CD8-positive, alpha-beta memory T cell (primary cell): Measurements from ENCODE around the gene TMC6. TPM values are rescaled to one million over a fixed set of nuclear protein-coding genes. Genes with fewer than 3 reads are reported as not detected.

ENCODE experiments used
- CTCF ChIA-PET: fragments of 350-600 bp; sonication (Branson Sonifier 250); formaldehyde crosslinking; loops from one replicate; lab custom pipeline; 2021; ENCODE audit warnings: antibody characterized with exemption; lab: Charles Lee
- POLR2A ChIA-PET: fragments of 350-600 bp; sonication (Branson Sonifier 250); formaldehyde crosslinking; loops from one replicate; lab custom pipeline; 2021; ENCODE audit warnings: antibody characterized with exemption; lab: Charles Lee
- DNase-seq, 5 donors: peaks; one replicate each; pipeline versions ENCODE4 v3.0.0 to v3.0.0-alpha.2; 2020 to 2022; ENCODE audit warnings: mixed read lengths in 1 of 5
- H3K27ac ChIP-seq: one replicate; pipeline ENCODE4 v1.7.0; 2013; ENCODE audit warnings: low read depth, mild to moderate bottlenecking, low read length, moderate library complexity
- H3K27me3 ChIP-seq: 2 replicates; pipeline ENCODE4 v1.7.0; 2013; ENCODE audit warnings: low read length, mild to moderate bottlenecking; ENCODE audit not compliant: insufficient read depth, poor library complexity, severe bottlenecking
- H3K36me3 ChIP-seq: 2 replicates; pipeline ENCODE4 v1.7.0; 2013; ENCODE audit warnings: mild to moderate bottlenecking, low read length, moderate library complexity; ENCODE audit not compliant: insufficient read depth
- H3K4me1 ChIP-seq: 2 replicates; pipeline ENCODE4 v1.7.0; 2013; ENCODE audit warnings: mild to moderate bottlenecking, low read length, moderate library complexity; ENCODE audit not compliant: insufficient read depth
- H3K4me3 ChIP-seq: 2 replicates; pipeline ENCODE4 v1.7.0; 2013; ENCODE audit warnings: mild to moderate bottlenecking, low read length
- H3K9me3 ChIP-seq: 2 replicates; pipeline ENCODE4 v1.7.0; 2013; ENCODE audit warnings: mild to moderate bottlenecking, low read length
- H3K27ac Mint-ChIP-seq, 8 donors: one replicate each; pipeline ENCODE4 v1.8.0; 2020 to 2021; ENCODE audit warnings: mixed read lengths in 8 of 8, mild to moderate bottlenecking in 6 of 8, inconsistent platforms in 3 of 8, moderate library complexity in 3 of 8
- H3K27me3 Mint-ChIP-seq, 2 donors: one replicate each; pipeline ENCODE4 v1.8.0; 2020 to 2021; ENCODE audit warnings: mixed read lengths in 2 of 2, mild to moderate bottlenecking in 1 of 2, moderate library complexity in 1 of 2
- H3K36me3 Mint-ChIP-seq, 3 donors: one replicate each; pipeline ENCODE4 v1.8.0; 2020 to 2021; ENCODE audit warnings: mixed read lengths in 3 of 3, inconsistent platforms in 1 of 3, mild to moderate bottlenecking in 1 of 3
- H3K4me1 Mint-ChIP-seq, 3 donors: one replicate each; pipeline ENCODE4 v1.8.0; 2020 to 2021; ENCODE audit warnings: mixed read lengths in 3 of 3, inconsistent platforms in 1 of 3, mild to moderate bottlenecking in 1 of 3
- H3K4me3 Mint-ChIP-seq, 7 donors: one replicate each; pipeline ENCODE4 v1.8.0; 2020 to 2021; ENCODE audit warnings: mixed read lengths in 7 of 7, mild to moderate bottlenecking in 6 of 7, moderate library complexity in 4 of 7, inconsistent platforms in 2 of 7
- H3K9me3 Mint-ChIP-seq, 5 donors: one replicate each; pipeline ENCODE4 v1.8.0; 2020 to 2022; ENCODE audit warnings: mixed read lengths in 5 of 5, mild to moderate bottlenecking in 3 of 5, moderate library complexity in 2 of 5, inconsistent platforms in 1 of 5
- polyA plus RNA-seq: library from polyadenylated mRNA; unstranded; fragments of 300-500 nt; fragmentation: Illumina TruSeq; gene quantifications from one replicate; pipeline ENCODE4 v1.2.3, GENCODE V29; 2021
- total RNA-seq, 2 experiments: library from RNA; stranded (reverse); gene quantifications; one replicate each; pipeline ENCODE4 v1.2.3, GENCODE V29; 2021

TMC6 gene
- total and polyA plus RNA-seq, 3 experiments from 2014 or later, result 150 to 296 (median 150) TPM

DNA sequence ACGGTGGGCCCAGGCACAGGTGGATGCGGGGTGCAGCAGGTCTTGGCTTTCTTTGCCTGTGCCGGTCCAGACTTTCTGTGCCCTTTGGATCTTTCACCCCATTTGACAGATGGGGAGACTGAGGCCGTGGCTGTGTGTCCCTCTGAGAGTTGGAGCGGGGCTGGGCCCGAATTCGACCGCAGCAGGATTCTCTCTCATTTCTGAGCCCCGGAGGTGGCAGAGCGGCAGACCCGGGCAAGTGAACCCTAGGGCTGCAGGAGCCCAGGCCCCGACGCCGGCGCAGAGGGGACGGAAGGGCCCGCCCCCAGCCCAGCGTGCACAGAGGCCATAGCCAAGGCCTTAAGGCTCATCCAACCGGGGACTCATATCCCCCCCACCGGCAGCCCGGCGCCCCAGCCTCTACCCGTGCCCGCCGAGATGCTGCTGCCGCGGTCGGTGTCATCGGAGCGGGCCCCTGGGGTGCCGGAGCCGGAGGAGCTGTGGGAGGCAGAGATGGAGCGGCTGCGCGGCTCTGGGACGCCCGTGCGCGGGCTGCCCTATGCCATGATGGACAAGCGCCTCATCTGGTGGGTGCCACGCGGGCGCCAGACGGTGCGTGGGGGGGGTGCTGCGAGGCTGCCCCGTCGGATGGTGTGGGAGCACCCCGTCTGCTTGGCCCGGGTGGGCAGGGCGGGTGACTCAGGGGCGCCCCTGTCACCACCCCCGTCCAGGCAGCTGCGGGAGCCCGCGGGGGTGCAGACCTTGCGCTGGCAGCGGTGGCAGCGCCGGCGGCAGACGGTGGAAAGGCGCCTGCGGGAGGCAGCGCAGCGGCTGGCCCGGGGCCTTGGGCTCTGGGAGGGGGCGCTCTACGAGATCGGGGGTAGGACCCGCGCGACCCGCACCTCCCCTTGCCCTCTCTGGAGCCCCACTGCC, 2.9 kb upstream of the TMC6 start:
- Histone ChIP-seq H3K4me3 (peak overlapping the region; percentile 96), H3K4me1 (peaks cover 63% of the 10 kb centered on the region), H3K27me3 (no peaks in the 10 kb centered on the region), H3K27ac (peak overlapping the region; percentile 70), H3K9me3 (no peaks in the 10 kb centered on the region), H3K36me3 (peaks cover 43% of the 10 kb centered on the region)
- Mint-ChIP-seq H3K27ac (peak overlapping the region; percentile 95 to 98 (median 96)), H3K4me3 (peak overlapping the region; percentile 86 to 100 (median 99)), H3K4me1 (peaks cover 51 to 67% (median 58%) of the 10 kb centered on the region in 3 donors), H3K27me3 (peaks cover 0 to 3% of the 10 kb centered on the region in 2 donors), H3K36me3 (peaks cover 7 to 67% (median 13%) of the 10 kb centered on the region in 3 donors), H3K9me3 (peaks cover 0 to 2% (median 0%) of the 10 kb centered on the region in 5 donors)
- DNase-seq, result peak; percentile 41 to 77 (median 51)
- ChIA-PET POLR2A (interaction anchor here (0.6 to 17.3 kb wide), 6 partner anchors 6 to 686 kb away, joined by 3 to 333 read pairs (median 58); partner anchors contain the start of genes TMC6 and TMC8), CTCF (interaction anchor here (1.0 to 2.1 kb wide), 7 partner anchors 9 to 45 kb away, joined by 3 to 11 read pairs (median 4); no protein-coding TSS in a partner anchor)

DNA sequence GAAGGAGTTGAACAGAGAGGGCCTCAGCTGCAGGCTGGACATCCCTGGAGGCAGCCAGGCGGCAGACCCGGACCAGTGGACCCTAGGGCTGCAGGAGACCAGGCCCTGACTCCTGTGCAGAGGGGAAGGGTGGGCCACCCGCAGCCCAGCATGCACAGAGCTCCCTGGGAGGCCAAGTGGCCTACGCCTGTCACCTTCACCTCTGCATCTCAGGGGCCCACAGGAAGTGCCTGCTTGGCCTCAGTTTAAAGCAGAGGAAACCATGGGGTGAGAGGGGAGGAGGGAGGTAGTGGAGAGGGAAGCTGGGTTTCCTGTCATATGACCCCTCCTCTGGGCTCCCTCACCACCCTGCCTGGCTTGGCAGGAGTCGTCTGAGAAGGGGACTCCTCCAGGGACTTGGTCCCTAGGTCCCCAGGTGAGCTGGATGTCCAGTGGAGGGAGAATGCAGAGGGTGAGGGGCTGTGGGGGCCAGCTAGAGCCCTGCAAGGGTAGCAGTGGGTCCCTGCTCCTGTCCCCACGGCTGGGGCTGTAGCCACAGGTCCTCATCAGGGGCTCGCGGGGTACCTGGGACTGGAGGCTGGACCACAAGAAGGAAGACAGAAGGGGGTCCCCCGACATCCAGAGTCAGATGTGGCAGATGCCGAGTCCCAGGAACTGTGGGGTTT, 2.0 kb upstream of the TMC6 start, which contains the start of gene TMC8:
TMC8 (plus strand) TSS at position 335 of the 665 bp plus-strand sequence. CDS start 818 bp downstream, outside the sequence.
- H3K27ac ChIP-seq, result peak within 1 kb of the TSS; percentile 70
- peaks cover 64% of the 10 kb centered on the region for H3K4me1 ChIP-seq
- peak; percentile 70 to 93 (median 91) for DNase-seq
- Mint-ChIP-seq H3K4me1 (peaks cover 48 to 67% (median 52%) of the 10 kb centered on the region in 3 donors), H3K4me3 (peak within 1 kb of the TSS; percentile 86 to 100 (median 99)), H3K27me3 (peaks cover 0 to 3% of the 10 kb centered on the region in 2 donors), H3K36me3 (peaks cover 3 to 64% (median 10%) of the 10 kb centered on the region in 3 donors), H3K27ac (peak within 1 kb of the TSS; percentile 95 to 98 (median 96)), H3K9me3 (peaks cover 0 to 2% (median 0%) of the 10 kb centered on the region in 5 donors)
- peak within 1 kb of the TSS; percentile 96 for H3K4me3 ChIP-seq
- H3K36me3 ChIP-seq, result peaks cover 39% of the 10 kb centered on the region
- ChIA-PET CTCF (interaction anchor here (1.0 to 2.1 kb wide), 9 partner anchors 8 to 46 kb away, joined by 3 to 12 read pairs (median 5); no protein-coding TSS in a partner anchor), POLR2A (interaction anchor here (0.6 to 17.3 kb wide), 7 partner anchors 6 to 1949 kb away, joined by 3 to 333 read pairs (median 6); partner anchors contain the start of genes TMC6, TMC8 and TNRC6C)
- no peaks in the 10 kb centered on the region for H3K9me3 ChIP-seq
- H3K27me3 ChIP-seq, result no peaks in the 10 kb centered on the region

DNA sequence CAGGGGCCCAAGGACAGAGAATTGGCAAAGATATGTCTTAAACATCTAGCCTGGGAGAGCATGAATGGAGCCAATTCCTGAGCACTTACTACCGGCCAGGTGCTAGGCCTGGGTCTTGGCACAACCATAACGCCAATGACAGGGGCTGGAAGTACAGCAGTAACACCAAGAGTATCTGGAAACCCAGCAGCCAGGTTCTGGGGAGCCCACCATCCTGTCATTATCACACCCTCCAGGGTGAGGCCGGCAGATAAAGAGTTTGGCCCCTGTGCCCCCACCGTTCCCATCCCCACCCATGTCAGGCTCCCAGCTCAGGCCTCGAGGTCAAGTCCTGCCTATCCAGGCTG, 1.5 kb upstream of the TMC6 start:
- Mint-ChIP-seq H3K27ac (peak overlapping the region; percentile 95 to 98 (median 96)), H3K36me3 (peaks cover 3 to 63% (median 7%) of the 10 kb centered on the region in 3 donors), H3K9me3 (peaks cover 0 to 2% (median 0%) of the 10 kb centered on the region in 5 donors), H3K4me1 (peaks cover 46 to 69% (median 49%) of the 10 kb centered on the region in 3 donors), H3K4me3 (peak overlapping the region; percentile 86 to 100 (median 99)), H3K27me3 (peaks cover 0 to 3% of the 10 kb centered on the region in 2 donors)
- peaks cover 64% of the 10 kb centered on the region for H3K4me1 ChIP-seq
- no peaks in the 10 kb centered on the region for H3K27me3 ChIP-seq
- peak overlapping the region; percentile 96 for H3K4me3 ChIP-seq
- CTCF ChIA-PET, result interaction anchor here (1.0 to 2.1 kb wide), 9 partner anchors 8 to 46 kb away, joined by 3 to 12 read pairs (median 5); no protein-coding TSS in a partner anchor
- H3K9me3 ChIP-seq, result no peaks in the 10 kb centered on the region
- peak overlapping the region; percentile 70 for H3K27ac ChIP-seq
- H3K36me3 ChIP-seq, result peaks cover 39% of the 10 kb centered on the region
- POLR2A ChIA-PET, result interaction anchor here (0.7 to 17.3 kb wide), 6 partner anchors 6 to 1948 kb away, joined by 3 to 333 read pairs (median 58); partner anchors contain the start of genes TMC6, TMC8 and TNRC6C
- no peak for DNase-seq

DNA sequence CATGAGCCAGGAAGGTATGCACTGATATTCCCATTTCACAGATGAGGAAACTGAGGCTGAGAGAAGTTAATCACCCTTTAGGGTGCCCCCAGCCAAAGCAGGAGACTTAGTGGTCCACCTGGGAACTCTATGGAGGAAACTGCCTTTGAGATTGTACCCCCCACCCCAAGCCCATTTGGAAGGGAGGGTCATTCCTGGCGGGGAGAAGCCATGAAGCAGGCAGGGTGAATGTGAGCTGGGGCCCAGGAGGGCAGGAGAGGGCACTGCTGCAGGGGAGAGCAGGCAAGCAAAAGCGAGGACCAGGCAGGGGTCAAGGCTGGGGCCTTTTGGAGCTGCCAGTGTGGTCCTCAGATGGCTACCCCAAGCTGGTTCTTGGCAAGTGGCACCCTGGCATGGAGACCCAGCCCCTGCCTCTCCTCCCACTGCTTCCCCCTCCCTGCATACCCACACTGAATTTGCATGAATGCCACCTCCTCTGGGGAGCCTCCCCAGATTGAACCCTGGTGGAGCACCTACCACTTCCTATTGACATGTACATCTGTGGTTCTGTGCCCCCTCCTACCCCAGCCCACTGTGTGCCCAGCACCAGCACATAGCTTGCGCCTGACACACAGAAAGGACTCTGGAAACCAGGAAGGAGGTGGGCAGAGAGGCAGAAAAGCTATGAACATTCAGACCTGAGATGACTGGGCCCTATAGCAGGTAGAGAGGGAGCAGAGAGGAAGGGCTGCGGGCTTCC, 965 bp upstream of the TMC6 start:
- H3K36me3 ChIP-seq, result peaks cover 38% of the 10 kb centered on the region
- H3K27me3 Mint-ChIP-seq, result peaks cover 0 to 3% of the 10 kb centered on the region in 2 donors
- H3K4me1 Mint-ChIP-seq, result peaks cover 47 to 72% (median 47%) of the 10 kb centered on the region in 3 donors

DNA sequence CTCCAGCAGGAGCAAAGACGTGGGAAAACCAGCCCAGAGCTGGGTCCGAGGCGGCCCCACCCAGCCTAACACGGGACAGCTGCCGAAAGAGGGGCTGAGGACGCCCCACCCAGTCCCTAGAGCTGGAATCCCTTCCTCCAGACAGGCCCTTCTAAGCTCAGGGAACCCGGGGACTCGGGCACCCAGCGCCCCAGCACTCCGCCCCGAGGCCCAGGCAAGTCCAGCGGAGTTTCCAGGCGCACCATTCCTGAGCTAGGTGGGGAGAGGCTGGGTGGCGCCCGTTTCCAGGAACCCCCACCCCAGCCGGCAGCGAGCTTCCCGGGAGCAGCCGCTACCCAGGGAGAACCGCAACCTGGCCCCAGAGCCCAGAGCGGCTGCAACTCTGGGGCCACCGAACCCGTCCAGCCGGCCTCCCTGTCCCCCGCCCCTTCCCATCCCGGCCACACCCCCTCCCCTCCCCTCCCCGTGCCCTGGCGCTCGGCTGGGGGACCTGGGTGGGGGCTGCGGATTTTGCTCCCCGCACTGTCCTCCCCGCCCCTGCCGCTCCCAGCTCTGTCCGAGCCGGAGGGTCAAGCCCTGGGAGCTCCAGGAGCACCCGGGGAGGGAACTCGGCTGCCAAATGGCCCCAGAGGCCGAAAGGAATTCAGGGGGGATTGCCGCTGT, 536 bp downstream of the TMC6 start:
- POLR2A ChIA-PET, result interaction anchor here (0.7 to 14.4 kb wide), 7 partner anchors 9 to 988 kb away, joined by 3 to 333 read pairs (median 5); partner anchors contain the start of genes SEC14L1 and TMC8
- Mint-ChIP-seq H3K4me3 (peak overlapping the region; percentile 93 to 97 (median 94)), H3K36me3 (peaks cover 3 to 60% (median 6%) of the 10 kb centered on the region in 3 donors), H3K9me3 (peaks cover 0 to 2% (median 0%) of the 10 kb centered on the region in 5 donors), H3K27ac (peak overlapping the region; percentile 79 to 99 (median 91)), H3K27me3 (peaks cover 0 to 5% of the 10 kb centered on the region in 2 donors), H3K4me1 (peaks cover 42 to 72% (median 43%) of the 10 kb centered on the region in 3 donors)
- DNase-seq, result no peak
- peaks cover 41% of the 10 kb centered on the region for H3K36me3 ChIP-seq
- peak overlapping the region; percentile 79 for H3K4me3 ChIP-seq
- H3K4me1 ChIP-seq, result peaks cover 64% of the 10 kb centered on the region
- H3K27me3 ChIP-seq, result no peaks in the 10 kb centered on the region
- CTCF ChIA-PET, result interaction anchor here (1.0 to 5.7 kb wide), 9 partner anchors 9 to 124 kb away, joined by 3 to 75 read pairs (median 4); no protein-coding TSS in a partner anchor
- no peaks in the 10 kb centered on the region for H3K9me3 ChIP-seq
- peak overlapping the region; percentile 87 for H3K27ac ChIP-seq

More for the DNA sequence above, 965 bp upstream of the TMC6 start:
- peak overlapping the region; percentile 96 to 98 (median 98) for H3K27ac Mint-ChIP-seq
- peak in 3 of 5 donors; percentile 56 to 73 (median 69) for DNase-seq
- H3K36me3 Mint-ChIP-seq, result peaks cover 3 to 61% (median 7%) of the 10 kb centered on the region in 3 donors
- CTCF ChIA-PET, result interaction anchor here (1.0 to 2.1 kb wide), 12 partner anchors 7 to 69 kb away, joined by 3 to 12 read pairs (median 4); no protein-coding TSS in a partner anchor
- Histone ChIP-seq H3K4me1 (peaks cover 64% of the 10 kb centered on the region), H3K27me3 (no peaks in the 10 kb centered on the region), H3K9me3 (no peaks in the 10 kb centered on the region), H3K27ac (peak overlapping the region; percentile 70), H3K4me3 (peak overlapping the region; percentile 96)
- H3K4me3 Mint-ChIP-seq, result peak overlapping the region; percentile 86 to 100 (median 99)
- POLR2A ChIA-PET, result interaction anchor here (0.5 to 17.3 kb wide), 8 partner anchors 5 to 1948 kb away, joined by 3 to 333 read pairs (median 10); partner anchors contain the start of genes TMC6, TMC8 and TNRC6C
- peaks cover 0 to 2% (median 0%) of the 10 kb centered on the region in 5 donors for H3K9me3 Mint-ChIP-seq

DNA sequence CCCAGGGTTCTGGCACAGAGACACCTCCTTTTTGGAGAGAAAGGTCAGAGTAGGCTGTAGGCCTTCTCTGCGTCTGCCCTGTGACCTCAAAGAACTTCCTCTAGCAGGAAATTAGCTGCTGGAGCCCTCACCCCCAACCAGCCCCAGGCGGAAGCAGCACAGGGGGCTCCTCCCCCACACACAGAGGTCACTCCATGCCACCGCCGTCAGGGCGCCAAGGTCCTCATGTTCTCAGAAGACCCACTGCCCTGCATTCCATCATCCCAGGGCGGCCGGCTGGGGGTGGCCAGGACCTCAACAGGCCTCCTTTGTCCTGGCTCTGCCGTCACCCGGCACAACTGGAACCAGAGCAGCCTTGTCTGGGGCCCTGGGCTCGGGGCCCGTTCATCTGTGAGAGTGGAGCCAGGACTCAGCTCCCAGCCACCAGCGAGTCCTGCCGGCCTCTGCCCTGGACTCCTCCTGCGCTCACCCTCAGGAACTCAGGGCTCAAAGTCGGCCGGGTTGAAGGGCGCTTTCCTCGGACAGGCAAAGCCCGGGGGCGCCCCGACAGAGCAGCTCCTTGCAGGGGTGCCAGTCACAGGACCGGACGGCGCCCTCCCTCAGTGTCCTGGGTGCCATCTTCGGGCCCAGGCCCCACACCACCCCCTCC, 1.2 kb downstream of the TMC6 start:
- ChIA-PET POLR2A (interaction anchor here (1.1 to 14.4 kb wide), 7 partner anchors 9 to 987 kb away, joined by 3 to 333 read pairs (median 5); partner anchors contain the start of genes SEC14L1, TMC8 and TNRC6C), CTCF (interaction anchor here (1.2 to 5.7 kb wide), 5 partner anchors 9 to 125 kb away, joined by 3 to 75 read pairs (median 9); no protein-coding TSS in a partner anchor)
- Histone ChIP-seq H3K36me3 (peaks cover 41% of the 10 kb centered on the region), H3K27me3 (no peaks in the 10 kb centered on the region), H3K4me1 (peaks cover 64% of the 10 kb centered on the region), H3K4me3 (peak overlapping the region; percentile 79), H3K9me3 (no peaks in the 10 kb centered on the region), H3K27ac (peak overlapping the region; percentile 87)
- Mint-ChIP-seq H3K27me3 (peaks cover 0 to 2% of the 10 kb centered on the region in 2 donors), H3K4me1 (peaks cover 43 to 72% (median 45%) of the 10 kb centered on the region in 3 donors), H3K27ac (peak overlapping the region; percentile 83 to 99 (median 91)), H3K9me3 (peaks cover 0 to 2% (median 0%) of the 10 kb centered on the region in 5 donors), H3K4me3 (peak overlapping the region; percentile 93 to 97 (median 94)), H3K36me3 (peaks cover 3 to 62% (median 9%) of the 10 kb centered on the region in 3 donors)
- peak; percentile 56 to 83 (median 65) for DNase-seq
